GM12865 (cell line): ENCODE results near the gene LGR6.

Source experiments
- DNase-seq: peaks from one replicate; pipeline ENCODE4 v3.0.0; 2010; ENCODE audit warnings: low read depth
- H3K4me3 ChIP-seq: 2 replicates; pipeline ENCODE4 v1.5.1; 2011; ENCODE audit warnings: mild to moderate bottlenecking, low read depth, low read length, control low read depth
- CTCF ChIP-seq: IDR thresholded peaks from 2 replicates; pipeline ENCODE4 v1.5.1; 2011; ENCODE audit warnings: low read length, control low read depth, low read depth, inconsistent platforms; ENCODE audit not compliant: insufficient read depth; ENCODE audit errors: missing control alignments

Gene LGR6

GRCh38 chr1:202229376-202229775 lies 35.8 kb downstream of the LGR6 start:
- no peak for TF ChIP-seq CTCF
- no peak for DNase-seq
- H3K4me3 ChIP-seq: no peak overlapping the region

GRCh38 chr1:202230061-202230938 lies 36.7 kb downstream of the LGR6 start:
- H3K4me3 ChIP-seq: no peak overlapping the region
- TF ChIP-seq CTCF: no peak
- DNase-seq: no peak

- no peak overlapping the region for H3K4me3 ChIP-seq
- no peak for TF ChIP-seq CTCF
- no peak for DNase-seq
Measured at GRCh38 chr1:202230939-202231645, 37.5 kb downstream of the LGR6 start.

- TF ChIP-seq CTCF: no peak
Measured at GRCh38 chr1:202233171-202233570, 39.6 kb downstream of the LGR6 start.

GRCh38 chr1:202233804-202234203 lies 40.2 kb downstream of the LGR6 start:
- no peak for TF ChIP-seq CTCF
- DNase-seq: no peak
- H3K4me3 ChIP-seq: no peak overlapping the region

More at GRCh38 chr1:202233171-202233570, 39.6 kb downstream of the LGR6 start:
- no peak overlapping the region for H3K4me3 ChIP-seq
- no peak for DNase-seq

GRCh38 chr1:202234331-202235002 lies 40.9 kb downstream of the LGR6 start:
- DNase-seq: no peak
- TF ChIP-seq CTCF: no peak
- no peak overlapping the region for H3K4me3 ChIP-seq
